HG02852 (cell line): ENCODE results near the gene PLIN4.

Source experiments
- ATAC-seq: cut with Tn5 transposase; IDR thresholded peaks from one replicate; pipeline ENCODE4 v1.9.1; 2021; ENCODE audit warnings: mild to moderate bottlenecking, moderate library complexity; ENCODE audit not compliant: unreplicated experiment

PLIN4 gene

DNA sequence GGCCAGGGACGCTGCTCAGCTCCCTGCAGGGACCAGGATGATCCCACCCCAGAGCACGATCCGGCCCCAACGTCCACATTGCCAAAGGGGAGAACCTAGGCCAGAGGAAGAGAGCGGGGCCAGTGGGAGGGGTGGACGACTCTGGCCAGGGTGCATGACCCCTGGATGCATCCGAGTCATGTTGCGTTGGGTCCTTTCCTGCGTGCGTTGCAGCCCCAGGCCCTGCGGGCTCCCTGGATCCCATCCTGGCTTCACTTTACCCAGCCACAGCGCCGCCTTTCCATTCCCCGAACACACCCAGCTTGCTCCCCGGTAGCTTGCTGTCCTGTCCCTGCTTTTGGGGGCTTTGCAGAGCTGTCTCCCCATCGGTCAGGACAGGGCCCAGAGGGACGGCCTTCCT lies 10.5 kb downstream of the PLIN4 start:
- no peak for ATAC-seq

DNA sequence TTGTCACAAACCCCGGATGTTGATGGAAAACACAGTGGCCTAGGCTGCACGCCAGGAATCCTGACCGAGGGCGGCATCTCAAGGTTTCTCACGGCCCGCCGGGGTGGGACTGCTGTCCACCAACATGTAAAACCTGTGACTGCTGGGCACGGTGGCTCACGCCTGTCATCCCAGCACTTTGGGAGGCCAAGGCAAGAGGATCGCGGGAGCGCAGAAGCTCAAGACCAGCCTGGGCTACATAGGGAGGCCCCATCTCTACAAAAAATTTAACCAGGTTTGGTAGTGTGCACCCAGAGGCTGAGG lies 11.2 kb downstream of the PLIN4 start:
- no peak for ATAC-seq

DNA sequence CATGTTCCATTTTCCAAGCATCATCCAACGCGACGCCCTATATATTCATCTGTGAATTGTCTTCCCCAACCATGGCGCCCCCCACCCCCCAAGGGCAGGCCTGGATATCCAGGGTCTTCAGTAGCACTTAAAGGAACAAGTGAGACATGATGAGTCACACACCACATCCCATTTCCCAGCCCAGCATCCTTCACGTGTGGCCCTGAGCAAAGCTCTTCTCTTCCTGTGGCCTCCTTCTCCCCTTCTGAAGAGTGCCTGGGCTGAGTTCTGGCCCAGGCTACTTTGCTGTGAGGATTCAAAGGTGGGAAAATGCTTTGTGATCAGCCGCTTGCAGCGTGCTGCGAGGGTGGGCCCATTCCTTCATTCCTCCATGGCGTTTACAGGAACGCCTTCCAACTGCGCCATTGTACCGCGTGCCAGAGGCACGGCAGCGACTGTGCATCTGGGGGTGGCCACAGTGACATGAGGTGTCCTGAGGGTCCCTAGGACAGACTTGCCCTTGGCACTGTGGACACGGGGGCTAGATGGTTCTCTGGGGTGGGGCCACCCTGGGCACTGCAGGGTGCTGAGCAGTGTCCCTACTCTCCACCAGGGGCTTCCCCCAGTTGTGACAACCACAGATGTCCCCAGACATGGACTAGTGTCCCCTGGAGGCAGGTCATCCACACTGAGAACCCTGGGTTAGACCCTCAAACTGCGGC lies 11.7 kb downstream of the PLIN4 start:
- ATAC-seq: no peak

GRCh38 chr19:4505570-4506448 lies 12.5 kb downstream of the PLIN4 start:
- no peak for ATAC-seq

DNA sequence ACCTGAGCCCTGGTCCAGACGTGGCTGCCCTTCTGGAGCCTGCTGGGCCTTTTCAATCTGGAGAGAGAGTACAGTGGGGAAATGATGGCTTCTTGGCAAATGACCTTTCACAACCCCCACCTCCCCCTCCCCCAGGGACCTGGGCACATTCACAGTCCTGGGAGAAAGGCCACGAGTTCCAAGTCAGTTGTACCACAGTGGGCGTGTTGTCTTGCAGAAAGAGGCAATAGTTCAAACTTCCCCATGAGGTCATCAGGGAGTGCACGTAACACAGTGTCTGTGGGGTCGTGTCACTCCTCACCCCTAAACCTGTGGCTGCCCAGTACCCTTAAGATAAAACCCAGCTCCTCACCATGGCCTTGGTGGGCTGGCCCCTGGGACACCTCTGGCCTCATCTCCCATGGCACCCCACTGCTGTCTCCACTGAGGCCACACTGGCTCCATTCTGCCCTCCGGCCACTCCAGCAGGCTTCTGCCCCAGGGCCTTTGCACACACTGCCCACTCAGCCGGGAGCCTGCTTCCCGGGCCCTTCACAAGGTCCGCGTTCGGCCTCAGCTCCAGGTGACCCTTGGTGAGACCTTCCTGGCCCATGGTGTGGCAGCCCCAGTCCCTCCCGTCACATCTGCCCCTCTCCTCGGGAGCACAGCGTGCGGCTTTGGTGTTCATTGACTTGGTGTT lies 13.3 kb downstream of the PLIN4 start:
- ATAC-seq: no peak

DNA sequence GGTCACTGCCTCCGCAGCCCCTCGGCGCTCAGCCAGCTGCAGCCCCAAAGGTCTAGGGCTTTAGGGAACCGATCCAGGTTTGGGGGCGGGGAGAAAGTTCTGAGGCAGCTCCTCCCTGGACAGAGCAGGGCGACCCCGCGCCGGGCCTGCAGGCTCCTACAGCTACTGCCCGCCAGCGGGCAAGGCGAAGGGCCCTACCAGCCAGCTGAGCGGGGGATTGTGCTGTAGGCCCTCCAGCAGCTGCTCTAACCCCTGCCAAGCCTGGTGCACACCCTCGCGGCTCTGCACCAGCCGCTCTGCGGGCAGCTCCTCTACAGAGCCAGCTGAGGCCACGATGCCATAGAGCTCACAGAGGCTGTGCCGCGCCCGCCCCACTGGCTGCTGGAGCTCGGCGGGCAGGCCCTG lies 14.0 kb downstream of the PLIN4 start:
- ATAC-seq: no peak

DNA sequence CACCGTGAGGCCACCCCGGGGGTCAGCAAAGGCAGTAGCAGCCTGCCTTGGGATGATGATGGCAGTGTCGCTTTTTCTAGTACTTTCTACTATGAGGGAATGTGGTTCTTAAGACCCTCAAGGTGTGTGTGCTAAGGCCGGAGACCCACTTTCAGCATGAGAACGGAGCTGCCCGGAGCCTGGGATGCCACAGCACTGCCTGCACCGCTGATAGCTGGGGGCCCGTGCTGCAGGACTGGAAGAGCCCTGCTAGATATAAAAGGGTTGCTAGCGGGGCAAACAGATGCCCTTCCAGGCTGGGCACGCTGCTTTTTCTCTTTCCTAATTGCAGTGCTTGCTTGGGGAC lies 14.5 kb downstream of the PLIN4 start:
- ATAC-seq: no peak

DNA sequence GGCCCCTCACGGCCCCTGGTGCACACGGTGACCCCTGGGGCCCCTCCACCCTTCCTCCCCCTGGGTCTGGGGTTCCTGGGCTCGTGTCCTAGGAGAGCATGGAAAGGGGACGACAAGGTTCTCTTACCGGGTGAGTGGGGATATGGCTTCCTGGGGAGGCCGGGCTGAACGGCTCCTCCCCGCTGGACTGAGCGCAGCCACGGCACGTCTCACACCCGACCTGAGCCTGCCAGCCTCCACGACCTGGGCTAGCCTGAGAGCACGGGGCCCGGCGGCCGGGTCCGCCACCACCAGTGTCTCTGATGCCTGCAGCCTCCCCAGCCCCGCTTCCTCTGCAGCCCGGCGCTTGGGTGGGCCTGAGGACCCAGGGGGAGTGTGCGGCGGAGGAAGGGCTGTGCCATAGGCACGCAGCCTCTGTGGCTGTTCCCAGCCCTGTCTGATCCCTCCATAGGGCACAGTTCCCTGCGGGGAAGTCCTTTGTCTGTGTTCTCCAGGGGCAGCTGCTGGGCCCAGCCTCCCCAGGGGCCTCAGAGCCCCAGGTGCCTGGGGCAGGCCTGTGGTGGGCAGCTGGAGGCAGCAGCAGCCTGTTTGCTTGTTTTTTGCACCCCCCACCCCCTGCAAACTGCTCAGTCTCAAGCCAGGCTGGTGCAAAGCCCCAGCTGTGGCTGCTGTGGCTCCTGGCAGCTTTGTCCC lies 15.0 kb downstream of the PLIN4 start:
- no peak for ATAC-seq

- no peak for ATAC-seq
These were observed 15.8 kb downstream of the PLIN4 start for GRCh38 chr19:4502282-4503131.

GRCh38 chr19:4501691-4502090 lies 16.6 kb downstream of the PLIN4 start:
- no peak for ATAC-seq

DNA sequence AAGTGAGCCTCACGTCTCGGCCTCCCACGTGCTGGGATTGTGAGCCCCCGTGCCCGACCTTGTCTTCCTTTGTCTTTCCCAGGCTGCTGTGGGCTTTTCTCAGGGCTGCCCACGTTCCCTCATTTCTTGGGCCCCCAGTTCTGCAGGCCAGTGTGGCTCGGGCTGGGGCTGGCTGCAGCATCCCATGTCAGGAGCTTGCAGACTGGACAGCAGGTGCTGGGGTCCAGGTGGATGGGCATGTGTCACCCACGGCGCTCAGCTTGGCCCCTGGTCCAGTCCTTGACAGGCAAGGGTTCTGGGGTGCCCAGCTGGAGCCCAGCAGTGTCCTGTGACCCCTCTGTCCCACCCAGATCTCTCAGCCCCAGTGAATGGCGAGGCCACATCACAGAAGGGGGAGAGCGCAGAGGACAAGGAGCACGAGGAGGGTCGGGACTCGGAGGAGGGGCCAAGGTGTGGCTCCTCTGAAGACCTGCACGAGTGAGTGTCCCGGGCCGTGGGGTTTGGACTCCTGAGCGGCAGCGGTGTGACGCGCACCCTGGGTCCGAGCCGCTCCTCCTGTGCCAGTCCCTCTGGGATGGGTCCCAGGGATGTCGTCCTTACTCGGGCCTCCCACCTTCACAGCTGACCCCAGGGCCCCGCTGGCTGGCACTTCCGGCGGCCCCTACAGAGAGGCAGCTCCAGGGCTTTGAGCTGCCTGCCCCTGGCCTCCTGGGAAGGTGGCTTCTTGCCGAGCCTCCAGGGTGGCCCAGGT lies 17.3 kb downstream of the PLIN4 start:
- no peak for ATAC-seq

DNA sequence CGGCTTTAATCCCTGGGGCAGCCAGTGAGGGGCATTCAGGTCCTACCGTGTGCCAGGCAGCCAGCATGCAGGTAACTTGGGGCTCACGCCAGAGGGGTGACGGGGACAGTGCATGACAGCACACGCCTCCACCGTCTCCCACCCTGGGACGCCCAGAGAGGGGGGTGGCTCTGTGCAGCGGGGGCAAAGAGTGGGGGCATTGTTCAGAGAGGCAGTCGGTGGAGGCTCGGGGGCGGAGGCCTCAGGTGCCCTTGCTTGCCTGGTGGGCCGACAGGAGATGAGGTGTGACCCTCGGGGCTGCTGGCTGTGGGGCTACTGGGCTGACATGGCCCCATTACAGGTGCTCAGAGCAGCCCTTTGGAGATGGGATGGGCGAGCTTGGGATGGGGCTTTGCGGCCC lies 18.4 kb downstream of the PLIN4 start:
- no peak for ATAC-seq

GRCh38 chr19:4499318-4499717 lies 19.0 kb downstream of the PLIN4 start:
- ATAC-seq: no peak

DNA sequence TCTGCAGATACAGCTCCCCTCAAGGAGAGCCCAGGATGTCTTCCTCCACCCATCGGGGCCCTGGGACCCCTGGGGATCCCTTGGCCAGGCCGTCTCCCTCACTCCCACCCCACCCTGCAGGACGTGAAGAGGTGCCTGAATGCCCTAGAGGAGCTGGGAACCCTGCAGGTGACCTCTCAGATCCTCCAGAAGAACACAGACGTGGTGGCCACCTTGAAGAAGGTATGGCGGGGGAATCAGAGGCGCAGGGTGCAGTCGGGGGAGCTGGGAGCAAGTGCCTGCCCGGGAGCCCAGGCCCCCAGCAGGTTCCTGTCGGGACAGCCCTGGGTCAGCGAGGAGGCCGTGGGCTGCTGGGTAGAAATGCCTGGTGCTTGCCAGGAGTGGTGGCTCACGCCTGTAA lies 19.6 kb downstream of the PLIN4 start:
- ATAC-seq: no peak

- no peak for ATAC-seq
These were observed 20.4 kb downstream of the PLIN4 start for GRCh38 chr19:4497770-4498389.

DNA sequence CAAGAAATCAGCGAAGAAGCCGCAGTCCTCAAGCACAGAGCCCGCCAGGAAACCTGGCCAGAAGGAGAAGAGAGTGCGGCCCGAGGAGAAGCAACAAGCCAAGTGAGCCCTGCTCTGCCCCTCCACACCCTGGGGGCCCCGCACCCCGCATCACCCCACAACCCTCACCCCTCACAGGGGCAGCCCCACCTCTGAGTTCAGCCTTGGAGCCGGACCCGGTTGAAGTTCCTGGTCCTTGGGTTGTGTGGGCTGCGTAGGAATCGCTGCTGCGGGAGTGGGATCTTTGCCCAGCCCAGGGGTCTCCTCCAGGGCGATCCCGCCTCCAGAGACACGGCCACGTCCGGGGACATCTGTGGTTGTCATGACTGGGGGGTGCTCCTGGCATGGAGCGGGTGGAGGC lies 22.0 kb downstream of the PLIN4 start:
- no peak for ATAC-seq

- no peak for ATAC-seq
These were observed 22.8 kb downstream of the PLIN4 start for GRCh38 chr19:4495471-4495870.

DNA sequence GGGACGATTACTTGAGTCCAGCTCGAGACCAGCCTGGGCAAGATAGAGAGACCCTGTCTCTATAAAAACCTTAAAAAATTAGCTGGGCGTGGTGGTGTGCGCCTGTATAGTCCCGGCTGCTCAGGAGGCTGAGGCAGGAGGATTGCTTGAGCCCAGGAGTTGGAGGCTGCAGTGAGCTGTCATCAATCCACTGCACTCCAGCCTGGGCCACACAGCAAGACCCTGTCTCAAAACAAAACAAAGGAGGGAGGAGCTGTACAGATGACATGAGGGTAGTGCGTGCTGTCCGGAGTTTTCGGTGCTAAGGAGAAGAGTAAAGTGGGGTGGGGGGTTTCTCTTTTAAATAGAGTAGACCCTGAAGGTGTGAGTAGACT lies 23.6 kb downstream of the PLIN4 start:
- no peak for ATAC-seq

DNA sequence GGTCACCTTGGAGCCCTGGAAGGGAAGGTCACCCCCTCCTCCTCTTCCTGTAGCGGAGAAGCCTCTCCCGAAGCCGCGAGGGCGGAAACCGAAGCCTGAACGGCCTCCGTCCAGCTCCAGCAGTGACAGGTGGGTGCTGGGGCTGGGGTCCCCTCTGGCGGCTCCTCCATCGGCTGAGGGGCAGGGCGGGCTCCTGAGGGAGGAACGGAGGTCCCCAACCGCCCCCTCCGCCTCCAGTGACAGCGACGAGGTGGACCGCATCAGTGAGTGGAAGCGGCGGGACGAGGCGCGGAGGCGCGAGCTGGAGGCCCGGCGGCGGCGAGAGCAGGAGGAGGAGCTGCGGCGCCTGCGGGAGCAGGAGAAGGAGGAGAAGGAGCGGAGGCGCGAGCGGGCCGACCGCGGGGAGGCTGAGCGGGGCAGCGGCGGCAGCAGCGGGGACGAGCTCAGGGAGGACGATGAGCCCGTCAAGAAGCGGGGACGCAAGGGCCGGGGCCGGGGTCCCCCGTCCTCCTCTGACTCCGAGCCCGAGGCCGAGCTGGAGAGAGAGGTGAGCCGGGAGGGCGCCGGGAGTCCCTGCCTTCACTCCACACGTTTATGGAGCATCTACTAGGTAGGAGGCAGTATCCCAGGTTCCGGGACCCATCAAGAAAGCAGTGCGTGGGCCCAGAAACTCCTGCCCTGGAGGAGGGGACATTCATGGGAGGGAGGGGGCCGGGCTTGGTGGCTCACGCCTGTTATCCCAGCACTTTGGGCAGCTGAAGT lies 24.2 kb downstream of the PLIN4 start:
- no peak for ATAC-seq
